ENCODE data around the gene TXNRD2. TPM values are rescaled to one million over a fixed set of nuclear protein-coding genes. Genes with fewer than 3 reads are reported as not detected.

The TXNRD2 gene
- total RNA-seq, 1 experiment from 2014 or later: 5.0 TPM

GRCh38 chr22:19964701-19965386, 23.2 kb upstream of the TXNRD2 start:
- H3K27me3 ChIP-seq (ENCODE audit: control insufficient read depth, insufficient read depth, low read length): no peaks in the 10 kb centered on the region
- H3K4me3 ChIP-seq (ENCODE audit: insufficient read depth, low read depth, low read length): no peak overlapping the region
- H3K36me3 ChIP-seq (replicated peaks; ENCODE audit: control insufficient read depth, insufficient read depth, low read length): peaks cover 4% of the 10 kb centered on the region
- DNase-seq: no peak

DNA sequence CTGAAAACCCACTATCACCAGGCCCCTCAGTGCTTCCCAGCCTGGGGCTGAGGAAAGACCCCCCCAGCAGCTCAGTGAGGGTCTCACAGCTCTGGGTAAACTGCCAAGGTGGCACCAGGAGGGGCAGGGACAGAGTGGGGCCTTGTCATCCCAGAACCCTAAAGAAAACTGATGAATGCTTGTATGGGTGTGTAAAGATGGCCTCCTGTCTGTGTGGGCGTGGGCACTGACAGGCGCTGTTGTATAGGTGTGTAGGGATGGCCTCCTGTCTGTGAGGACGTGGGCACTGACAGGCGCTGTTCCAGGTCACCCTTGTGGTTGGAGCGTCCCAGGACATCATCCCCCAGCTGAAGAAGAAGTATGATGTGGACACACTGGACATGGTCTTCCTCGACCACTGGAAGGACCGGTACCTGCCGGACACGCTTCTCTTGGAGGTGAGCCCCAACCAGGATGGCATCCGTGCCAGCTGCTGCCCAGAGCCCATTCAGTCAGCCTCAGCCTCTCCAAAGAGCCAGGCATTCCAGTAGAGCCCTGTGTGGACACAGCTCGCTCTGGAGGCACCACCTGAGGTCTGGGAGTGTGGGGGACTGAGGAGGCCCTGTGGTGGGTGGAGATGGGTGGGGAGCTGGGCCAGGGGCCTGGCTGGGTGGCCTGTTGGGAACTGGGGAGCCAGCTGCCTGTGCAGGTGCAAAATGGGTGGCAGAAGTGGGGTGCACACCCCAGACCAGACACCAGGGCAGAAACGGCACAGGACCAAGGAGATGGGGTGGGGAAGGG, 22.4 kb upstream of the TXNRD2 start:
- no peak for DNase-seq
- H3K36me3 ChIP-seq (replicated peaks; ENCODE audit: control insufficient read depth, insufficient read depth, low read length): peaks cover 4% of the 10 kb centered on the region

DNA sequence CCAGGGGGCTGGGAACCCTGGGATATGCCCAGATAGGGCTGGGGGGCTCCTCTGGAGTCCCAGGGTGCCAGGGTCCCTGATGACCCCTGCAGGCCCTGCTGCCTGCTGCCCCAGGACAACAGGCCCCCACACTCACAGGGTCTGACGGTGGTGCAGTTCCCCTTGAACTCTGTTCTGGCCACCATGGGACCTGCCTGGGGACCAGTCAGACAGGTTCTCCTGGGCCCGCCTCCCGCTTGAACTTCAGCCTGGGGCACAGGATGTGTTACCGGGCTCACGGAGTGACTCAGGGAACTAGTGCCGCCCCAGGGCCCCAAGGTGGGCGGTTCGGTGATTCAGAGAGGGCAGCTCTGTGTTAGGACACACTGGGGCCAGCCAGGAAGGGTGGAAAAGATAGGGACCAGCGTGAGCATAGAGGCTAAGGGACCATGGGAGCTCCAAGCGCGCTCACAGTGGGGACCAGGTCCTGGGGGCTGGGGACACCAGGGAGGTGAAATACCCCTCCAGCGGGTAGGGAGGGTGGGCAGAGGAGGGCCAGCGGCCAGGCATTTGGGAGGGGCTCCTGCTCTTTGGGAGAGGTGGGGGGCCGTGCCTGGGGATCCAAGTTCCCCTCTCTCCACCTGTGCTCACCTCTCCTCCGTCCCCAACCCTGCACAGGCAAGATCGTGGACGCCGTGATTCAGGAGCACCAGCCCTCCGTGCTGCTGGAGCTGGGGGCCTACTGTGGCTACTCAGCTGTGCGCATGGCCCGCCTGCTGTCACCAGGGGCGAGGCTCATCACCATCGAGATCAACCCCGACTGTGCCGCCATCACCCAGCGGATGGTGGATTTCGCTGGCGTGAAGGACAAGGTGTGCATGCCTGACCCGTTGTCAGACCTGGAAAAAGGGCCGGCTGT, 21.5 kb upstream of the TXNRD2 start:
- Histone ChIP-seq H3K36me3 (replicated peaks; ENCODE audit: control insufficient read depth, insufficient read depth, low read length) (peaks cover 4% of the 10 kb centered on the region), H3K4me3 (ENCODE audit: insufficient read depth, low read depth, low read length) (no peak overlapping the region), H3K27me3 (ENCODE audit: control insufficient read depth, insufficient read depth, low read length) (no peaks in the 10 kb centered on the region)
- DNase-seq: peak; percentile 87

More for the DNA sequence above, 22.4 kb upstream of the TXNRD2 start:
- no peak overlapping the region for H3K4me3 ChIP-seq (ENCODE audit: insufficient read depth, low read depth, low read length)
- no peaks in the 10 kb centered on the region for H3K27me3 ChIP-seq (ENCODE audit: control insufficient read depth, insufficient read depth, low read length)

DNA sequence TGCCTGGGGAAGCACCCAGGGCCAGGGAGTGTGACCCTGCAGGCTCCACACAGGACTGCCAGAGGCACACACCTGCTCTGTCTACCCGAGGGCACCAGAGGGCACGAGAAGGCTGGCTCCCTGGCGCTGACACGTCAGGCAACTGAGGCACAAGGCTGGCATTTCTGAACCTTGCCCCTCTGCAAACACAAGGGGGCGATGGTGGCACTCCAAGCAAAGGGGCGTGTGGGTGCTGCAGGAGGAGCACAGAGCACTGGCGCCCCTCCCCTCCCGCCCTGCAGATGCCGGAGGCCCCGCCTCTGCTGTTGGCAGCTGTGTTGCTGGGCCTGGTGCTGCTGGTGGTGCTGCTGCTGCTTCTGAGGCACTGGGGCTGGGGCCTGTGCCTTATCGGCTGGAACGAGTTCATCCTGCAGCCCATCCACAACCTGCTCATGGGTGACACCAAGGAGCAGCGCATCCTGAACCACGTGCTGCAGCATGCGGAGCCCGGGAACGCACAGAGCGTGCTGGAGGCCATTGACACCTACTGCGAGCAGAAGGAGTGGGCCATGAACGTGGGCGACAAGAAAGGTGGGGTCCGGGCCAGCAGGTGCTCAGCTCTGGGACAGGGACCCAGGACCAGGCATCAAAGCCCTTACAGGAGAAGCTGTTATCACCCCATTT, 20.8 kb upstream of the TXNRD2 start:
- Histone ChIP-seq H3K4me3 (ENCODE audit: insufficient read depth, low read depth, low read length) (no peak overlapping the region), H3K36me3 (replicated peaks; ENCODE audit: control insufficient read depth, insufficient read depth, low read length) (peaks cover 3% of the 10 kb centered on the region), H3K27me3 (ENCODE audit: control insufficient read depth, insufficient read depth, low read length) (no peaks in the 10 kb centered on the region)
- DNase-seq: peak; percentile 98

DNA sequence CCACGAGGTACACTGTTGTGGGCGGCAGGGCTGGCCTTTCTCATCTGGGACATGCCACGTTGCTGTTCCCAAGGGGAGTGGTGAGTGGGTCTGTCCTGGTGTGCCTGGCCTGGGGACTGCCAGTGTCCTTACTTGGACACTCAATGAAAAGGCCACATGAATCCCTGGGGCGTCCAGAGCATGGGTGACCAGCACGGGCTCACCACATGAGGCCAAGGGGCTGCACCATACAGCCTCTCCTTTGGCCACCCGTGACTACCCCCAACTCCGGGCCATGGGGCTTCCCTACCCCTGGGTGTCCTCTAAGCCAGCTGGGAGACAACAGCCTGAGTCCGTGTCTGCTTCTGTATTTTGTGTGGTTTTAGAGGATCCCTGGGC, 20.2 kb upstream of the TXNRD2 start:
- Histone ChIP-seq H3K36me3 (replicated peaks; ENCODE audit: control insufficient read depth, insufficient read depth, low read length) (peaks cover 3% of the 10 kb centered on the region), H3K4me3 (ENCODE audit: insufficient read depth, low read depth, low read length) (no peak overlapping the region), H3K27me3 (ENCODE audit: control insufficient read depth, insufficient read depth, low read length) (no peaks in the 10 kb centered on the region)
- DNase-seq: no peak

DNA sequence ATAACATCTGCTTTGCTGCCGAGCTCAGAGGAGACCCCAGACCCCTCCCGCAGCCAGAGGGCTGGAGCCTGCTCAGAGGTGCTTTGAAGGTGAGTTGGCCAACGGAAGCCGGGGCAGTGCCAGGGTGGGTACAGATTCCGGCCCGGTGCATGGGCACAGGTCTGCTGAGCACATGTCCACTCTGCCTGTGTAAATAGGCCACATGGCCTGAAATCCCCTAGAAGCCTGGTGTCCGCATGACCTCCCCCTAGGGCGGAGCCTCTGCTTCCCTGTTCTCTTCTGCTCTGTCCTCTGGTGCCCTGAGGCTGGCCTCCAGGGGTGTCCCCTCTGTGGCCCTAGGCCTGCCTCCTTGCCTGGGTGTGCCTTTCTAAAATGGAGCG, 19.6 kb upstream of the TXNRD2 start:
- H3K36me3 ChIP-seq (replicated peaks; ENCODE audit: control insufficient read depth, insufficient read depth, low read length): peaks cover 3% of the 10 kb centered on the region
- H3K4me3 ChIP-seq (ENCODE audit: insufficient read depth, low read depth, low read length): no peak overlapping the region
- no peak for DNase-seq
- H3K27me3 ChIP-seq (ENCODE audit: control insufficient read depth, insufficient read depth, low read length): no peaks in the 10 kb centered on the region

- Histone ChIP-seq H3K4me3 (ENCODE audit: insufficient read depth, low read depth, low read length) (no peak overlapping the region), H3K36me3 (replicated peaks; ENCODE audit: control insufficient read depth, insufficient read depth, low read length) (peaks cover 3% of the 10 kb centered on the region), H3K27me3 (ENCODE audit: control insufficient read depth, insufficient read depth, low read length) (no peaks in the 10 kb centered on the region)
- DNase-seq: no peak
These were observed 19.0 kb upstream of the TXNRD2 start for GRCh38 chr22:19960491-19961200.

- H3K27me3 ChIP-seq (ENCODE audit: control insufficient read depth, insufficient read depth, low read length): no peaks in the 10 kb centered on the region
- H3K4me3 ChIP-seq (ENCODE audit: insufficient read depth, low read depth, low read length): peak overlapping the region; percentile 12
- peak; percentile 70 for DNase-seq
- H3K36me3 ChIP-seq (replicated peaks; ENCODE audit: control insufficient read depth, insufficient read depth, low read length): peaks cover 3% of the 10 kb centered on the region
These were observed 18.2 kb upstream of the TXNRD2 start for GRCh38 chr22:19959587-19960490.

GRCh38 chr22:19959043-19959586, 17.5 kb upstream of the TXNRD2 start:
- DNase-seq: peak; percentile 100
- peak overlapping the region; percentile 49 for H3K4me3 ChIP-seq (ENCODE audit: insufficient read depth, low read depth, low read length)
- H3K27me3 ChIP-seq (ENCODE audit: control insufficient read depth, insufficient read depth, low read length): no peaks in the 10 kb centered on the region
- peaks cover 3% of the 10 kb centered on the region for H3K36me3 ChIP-seq (replicated peaks; ENCODE audit: control insufficient read depth, insufficient read depth, low read length)

DNA sequence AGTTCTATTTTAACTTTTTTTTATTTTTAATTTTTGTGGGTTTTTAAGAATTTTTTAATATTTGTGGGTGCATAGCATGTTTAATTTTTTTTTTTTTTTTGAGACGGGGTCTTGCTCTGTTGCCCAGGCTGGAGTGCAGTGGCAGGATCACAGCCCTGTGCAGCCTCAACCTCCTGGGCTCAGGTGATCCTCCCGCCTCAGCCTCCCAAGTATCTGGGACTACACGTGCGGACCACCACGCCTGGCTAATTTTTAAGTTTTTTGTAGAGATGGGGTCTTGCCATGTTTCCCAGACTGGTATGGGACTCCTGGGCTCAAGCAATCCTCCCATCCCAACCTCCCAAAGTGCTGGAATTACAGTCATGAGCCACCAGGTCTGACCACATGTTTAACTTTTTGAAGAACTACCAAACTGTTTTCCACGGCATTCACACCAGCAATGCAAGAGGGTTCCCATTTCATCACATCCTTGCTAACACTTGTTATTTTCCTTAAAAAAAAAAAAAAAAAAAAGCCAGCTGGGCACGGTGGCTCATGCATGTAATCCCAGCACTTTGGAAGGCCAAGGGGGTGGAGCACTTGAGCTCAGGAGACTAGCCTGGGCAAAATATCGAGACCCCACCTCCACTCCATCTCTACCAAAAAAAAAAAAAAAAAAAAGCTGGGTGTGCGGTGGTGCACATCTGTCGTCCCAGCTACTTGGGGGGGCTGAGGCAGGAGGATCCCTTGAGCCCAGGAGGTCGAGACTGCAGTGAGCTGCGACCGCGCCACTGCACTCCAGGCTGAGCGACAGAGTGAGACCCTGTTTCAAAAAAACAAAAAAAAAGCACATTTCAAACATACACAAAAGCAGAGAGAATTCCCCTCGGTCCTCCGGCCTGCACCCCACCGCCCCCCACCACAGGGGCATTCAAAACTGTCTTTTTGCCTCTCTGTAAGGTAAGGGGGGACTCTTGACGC, 16.7 kb upstream of the TXNRD2 start:
- Histone ChIP-seq H3K4me3 (ENCODE audit: insufficient read depth, low read depth, low read length) (peak overlapping the region; percentile 49), H3K36me3 (replicated peaks; ENCODE audit: control insufficient read depth, insufficient read depth, low read length) (no peaks in the 10 kb centered on the region), H3K27me3 (ENCODE audit: control insufficient read depth, insufficient read depth, low read length) (no peaks in the 10 kb centered on the region)
- no peak for DNase-seq

DNA sequence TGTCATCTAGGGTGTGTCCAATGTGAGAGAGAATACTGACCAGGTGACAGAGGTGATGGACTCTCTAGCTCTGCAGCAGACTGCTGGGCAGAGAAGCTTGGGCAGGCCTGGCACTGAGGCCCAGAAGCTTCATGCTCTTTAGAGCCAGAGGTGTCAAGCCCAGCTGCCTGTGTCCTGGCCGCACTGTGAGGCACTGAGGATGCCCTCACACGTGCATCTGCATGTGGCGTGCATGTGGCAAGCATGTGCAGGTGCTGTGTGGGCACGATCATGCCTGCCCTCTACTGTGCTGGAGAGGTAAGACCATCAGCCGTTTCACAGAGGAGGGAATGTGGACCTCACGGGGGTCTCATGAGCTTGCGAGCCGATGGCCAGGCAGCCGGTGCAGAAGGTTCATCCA, 15.8 kb upstream of the TXNRD2 start:
- Histone ChIP-seq H3K4me3 (ENCODE audit: insufficient read depth, low read depth, low read length) (no peak overlapping the region), H3K27me3 (ENCODE audit: control insufficient read depth, insufficient read depth, low read length) (no peaks in the 10 kb centered on the region), H3K36me3 (replicated peaks; ENCODE audit: control insufficient read depth, insufficient read depth, low read length) (no peaks in the 10 kb centered on the region)
- peak; percentile 55 for DNase-seq
